ENCODE measurements around the gene TMEM150B.

DNA sequence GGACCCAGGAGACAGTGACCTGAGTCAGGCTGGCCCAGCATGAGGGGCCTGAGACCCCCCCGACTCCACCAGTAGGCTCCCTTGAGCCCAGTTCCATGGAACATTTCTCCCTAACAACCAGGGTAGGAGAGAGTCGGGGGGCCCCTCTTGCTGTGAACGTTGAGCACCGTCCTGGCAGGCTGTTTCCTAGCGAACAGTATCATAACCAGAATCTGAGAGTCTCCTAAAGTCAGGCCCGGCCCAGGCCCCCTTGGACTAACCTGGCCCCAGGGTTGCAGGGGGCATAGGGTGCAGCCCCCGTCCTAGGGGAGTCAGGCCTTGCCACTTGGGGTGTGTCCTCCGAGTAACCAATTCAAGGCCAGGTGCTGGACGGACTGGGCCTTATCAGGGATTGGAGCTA is 13.7 kb downstream of the TMEM150B start:
- TF ChIP-seq ETV6 (IDR thresholded peaks at IDR 0.05; ENCODE audit: borderline replicate concordance in 1 of 2, low read depth in 2 of 2, low read length in 1 of 2) = no peak
- TF ChIP-seq ETV6 (CRISPR knock-in tag; IDR thresholded peaks at IDR 0.05; ENCODE audit: borderline replicate concordance) = no peak
- TF ChIP-seq REST (IDR thresholded peaks at IDR 0.05; ENCODE audit: borderline replicate concordance) = no peak
- TF ChIP-seq REST (CRISPR knock-in tag; IDR thresholded peaks at IDR 0.05; ENCODE audit: low read depth) = no peak

Data from K562 (cell line).